Measurements from ENCODE around the gene JARID2.

DNA sequence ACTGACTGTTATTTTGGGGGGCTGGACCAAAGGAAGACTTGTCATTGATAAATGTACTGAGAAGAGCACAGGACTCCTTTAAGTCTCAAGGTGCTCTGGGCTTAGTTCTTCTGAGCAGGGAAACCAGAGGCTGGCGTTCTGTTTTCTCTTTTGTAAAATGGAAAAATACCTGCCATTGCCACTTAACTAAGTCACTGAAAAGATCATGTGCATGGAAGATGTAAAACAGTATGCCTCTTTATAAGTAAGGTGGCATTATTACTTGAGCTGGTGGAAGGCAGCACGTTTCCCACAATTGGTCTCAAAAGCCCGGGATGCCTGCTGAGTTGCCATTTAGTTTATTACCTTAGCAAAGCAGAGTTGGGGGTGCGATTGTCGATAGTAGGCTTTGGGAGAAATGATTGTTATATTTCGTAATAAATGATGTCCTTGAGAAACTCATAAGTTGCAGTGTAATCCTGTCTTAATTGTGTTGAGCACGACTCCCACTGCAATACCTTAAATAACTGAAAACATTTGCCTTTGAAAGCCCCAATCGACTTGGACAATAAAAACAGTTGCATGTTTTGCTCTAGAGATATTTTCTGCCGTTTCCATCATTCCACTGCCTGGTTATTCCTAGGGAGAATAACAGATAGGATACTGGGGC, 3.6 kb downstream of the JARID2 start:
- no peak for TF ChIP-seq EZH2phosphoT487 (IDR thresholded peaks at IDR 0.05; ENCODE audit: borderline replicate concordance)
- no peak for TF ChIP-seq TCF7L2 (IDR thresholded peaks at IDR 0.05; ENCODE audit: borderline replicate concordance, extremely low read depth, insufficient read depth, insufficient read length)
- TF ChIP-seq, protein P1, sequence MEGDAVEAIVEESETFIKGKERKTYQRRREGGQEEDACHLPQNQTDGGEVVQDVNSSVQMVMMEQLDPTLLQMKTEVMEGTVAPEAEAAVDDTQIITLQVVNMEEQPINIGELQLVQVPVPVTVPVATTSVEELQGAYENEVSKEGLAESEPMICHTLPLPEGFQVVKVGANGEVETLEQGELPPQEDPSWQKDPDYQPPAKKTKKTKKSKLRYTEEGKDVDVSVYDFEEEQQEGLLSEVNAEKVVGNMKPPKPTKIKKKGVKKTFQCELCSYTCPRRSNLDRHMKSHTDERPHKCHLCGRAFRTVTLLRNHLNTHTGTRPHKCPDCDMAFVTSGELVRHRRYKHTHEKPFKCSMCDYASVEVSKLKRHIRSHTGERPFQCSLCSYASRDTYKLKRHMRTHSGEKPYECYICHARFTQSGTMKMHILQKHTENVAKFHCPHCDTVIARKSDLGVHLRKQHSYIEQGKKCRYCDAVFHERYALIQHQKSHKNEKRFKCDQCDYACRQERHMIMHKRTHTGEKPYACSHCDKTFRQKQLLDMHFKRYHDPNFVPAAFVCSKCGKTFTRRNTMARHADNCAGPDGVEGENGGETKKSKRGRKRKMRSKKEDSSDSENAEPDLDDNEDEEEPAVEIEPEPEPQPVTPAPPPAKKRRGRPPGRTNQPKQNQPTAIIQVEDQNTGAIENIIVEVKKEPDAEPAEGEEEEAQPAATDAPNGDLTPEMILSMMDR (IDR thresholded peaks at IDR 0.05 in 2 of 3, conservative IDR thresholded peaks at IDR 0.05 in 1 of 3; ENCODE audit: borderline replicate concordance in 1 of 3, insufficient read depth in 1 of 3, low read depth in 2 of 3, low read length in 2 of 3) = no peak
- TF ChIP-seq JUND (IDR thresholded peaks at IDR 0.05) = no peak
- TF ChIP-seq POLR2AphosphoS5 (IDR thresholded peaks at IDR 0.05; ENCODE audit: low read depth, low read length) = no peak
- TF ChIP-seq POLR2A (IDR thresholded peaks at IDR 0.05; ENCODE audit: borderline replicate concordance, extremely low read depth, insufficient read depth, insufficient read length) = no peak
- no peak for TF ChIP-seq FOSL1 (IDR thresholded peaks at IDR 0.05; ENCODE audit: low read depth)
- TF ChIP-seq CEBPB (IDR thresholded peaks at IDR 0.05; ENCODE audit: low read depth) = no peak
- TF ChIP-seq CBX3 (IDR thresholded peaks at IDR 0.05; ENCODE audit: low read depth) = no peak
- no peak for TF ChIP-seq EZH2 (IDR thresholded peaks at IDR 0.05)
- TF ChIP-seq EGR1 (IDR thresholded peaks at IDR 0.05; ENCODE audit: low read depth) = no peak
